ENCODE measurements around the gene DLST.

DLST gene

GRCh38 chr14:74881431-74882102 is at the start of gene DLST:
TSS of gene DLST (plus strand) at chr14:74881916. CDS start at chr14:74881954, 38 bp downstream.
- peak; percentile 73 for DNase-seq (ENCODE audit: low spot score)

GRCh38 chr14:74832849-74833248 is 48.9 kb upstream of the DLST start:
- no peak for DNase-seq (ENCODE audit: low spot score)

GRCh38 chr14:74834692-74835392 is 46.9 kb upstream of the DLST start:
- DNase-seq (ENCODE audit: low spot score) = no peak

DNA sequence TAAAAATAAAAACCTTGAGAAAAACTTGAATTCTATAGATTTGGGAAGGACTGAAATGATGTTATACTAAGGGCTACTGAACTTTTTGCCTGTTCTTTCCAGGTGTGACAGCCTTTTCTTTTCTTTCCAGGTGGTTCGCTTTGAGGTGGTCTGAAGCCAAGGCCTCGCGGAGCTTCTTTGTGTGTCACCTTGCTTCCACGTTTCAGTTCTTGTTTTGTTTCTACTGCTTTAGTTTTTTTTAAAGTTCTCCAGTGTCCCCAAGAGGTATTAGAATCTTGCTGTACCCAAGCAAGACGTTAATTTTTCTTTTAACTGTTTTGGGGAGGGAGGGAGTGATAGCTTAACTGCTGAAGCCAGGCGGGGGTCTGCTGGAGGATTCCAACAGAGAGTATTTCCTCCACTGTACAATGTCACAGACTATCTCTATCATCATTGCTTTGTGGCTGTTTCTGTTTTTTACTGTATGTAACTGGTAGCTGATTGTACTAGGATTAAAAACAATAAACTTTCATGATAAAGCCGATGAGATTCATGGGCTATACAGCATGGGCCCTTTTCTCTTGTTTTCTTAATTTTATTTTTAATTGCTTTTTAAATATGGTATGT is 46.0 kb upstream of the DLST start:
- DNase-seq (ENCODE audit: low spot score) = no peak

GRCh38 chr14:74836251-74836960 is 45.3 kb upstream of the DLST start:
- no peak for DNase-seq (ENCODE audit: low spot score)

DNA sequence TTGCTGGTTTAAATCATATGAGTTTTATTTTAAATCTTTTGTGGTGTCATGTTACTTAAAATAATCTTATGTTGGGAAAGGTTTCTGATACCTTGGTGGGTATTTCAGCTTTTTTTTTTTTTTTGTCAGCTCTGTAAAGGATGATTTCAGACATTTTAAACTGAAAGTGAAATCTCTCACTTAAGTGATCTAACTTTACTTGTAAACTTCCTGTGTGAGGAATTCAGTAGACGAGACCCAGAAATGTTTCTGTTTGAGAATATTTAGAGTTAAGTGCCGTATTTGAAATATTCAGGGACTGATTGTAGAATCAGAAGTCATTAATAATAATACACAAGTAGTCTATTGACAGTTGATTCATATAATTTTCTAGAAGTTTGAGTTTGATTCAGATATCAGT is 43.5 kb upstream of the DLST start:
- no peak for DNase-seq (ENCODE audit: low spot score)

GRCh38 chr14:74840603-74841030 is 41.1 kb upstream of the DLST start:
- no peak for DNase-seq (ENCODE audit: low spot score)

DNA sequence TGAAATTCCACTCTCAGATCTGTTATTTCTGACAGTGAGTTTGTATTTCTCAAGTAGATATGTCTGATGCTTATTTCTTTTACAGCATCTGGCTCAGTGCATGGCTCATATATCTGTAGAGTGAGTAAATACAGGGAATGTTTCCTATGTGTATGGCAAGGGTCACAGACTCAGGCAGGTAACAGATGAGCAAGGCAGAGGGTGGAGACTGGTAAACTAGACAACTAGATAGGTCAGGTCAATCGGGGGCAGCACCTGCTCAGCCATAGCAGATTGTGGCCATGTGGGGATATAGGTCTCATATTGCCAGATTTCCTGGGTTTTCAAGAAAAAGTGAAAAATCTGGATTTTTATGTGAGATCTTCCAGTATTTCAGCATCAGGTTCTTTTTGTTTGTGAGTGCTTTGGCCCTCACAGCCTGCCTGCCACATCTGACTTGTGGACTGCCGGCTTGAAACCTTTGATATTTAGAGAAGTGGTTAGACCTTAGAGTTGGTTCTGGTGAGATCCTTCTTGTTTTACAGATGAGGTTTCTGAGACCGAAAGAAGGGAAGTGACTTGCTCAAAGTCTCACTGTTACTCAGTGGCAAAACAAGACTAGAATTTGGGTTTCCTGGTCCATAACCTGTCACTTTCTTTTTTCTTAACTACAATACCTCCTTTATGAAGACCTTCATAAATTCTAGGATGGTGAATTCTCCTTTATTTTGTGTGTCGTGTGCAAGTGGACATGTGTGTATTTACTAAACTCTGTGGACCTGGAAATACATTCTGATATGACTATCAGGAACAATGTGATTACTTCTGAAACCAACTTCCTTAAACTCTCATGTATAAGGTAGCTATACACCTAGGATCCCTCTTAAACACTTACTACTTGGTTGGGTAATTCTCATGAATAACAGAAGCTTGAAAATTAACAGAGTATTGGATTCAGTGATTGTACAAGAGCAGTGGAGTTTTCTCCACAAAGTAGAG is 40.2 kb upstream of the DLST start:
- no peak for DNase-seq (ENCODE audit: low spot score)

DNA sequence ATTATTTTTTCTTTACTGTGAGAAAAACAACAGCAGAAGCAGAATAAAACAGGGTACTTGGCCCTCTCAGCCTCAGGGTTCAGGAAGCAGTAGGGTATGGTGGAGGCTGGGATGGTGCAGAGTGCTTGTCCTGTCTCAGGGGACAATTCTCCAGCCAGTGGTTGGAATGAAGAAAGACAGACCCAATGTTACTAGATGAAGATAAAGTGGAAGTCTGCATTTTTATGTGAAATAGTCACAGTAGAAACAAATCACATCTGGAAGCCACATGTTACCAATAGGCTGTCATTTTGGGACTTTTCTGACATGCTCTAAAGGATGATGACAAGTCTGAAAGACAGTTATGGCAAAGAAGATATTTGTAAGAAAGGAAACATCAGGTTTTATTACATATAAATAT is 38.1 kb upstream of the DLST start:
- DNase-seq (ENCODE audit: low spot score) = no peak

- DNase-seq (ENCODE audit: low spot score) = no peak
Measured at GRCh38 chr14:74846168-74846567, 35.5 kb upstream of the DLST start.

GRCh38 chr14:74846968-74847665 is 34.6 kb upstream of the DLST start:
- no peak for DNase-seq (ENCODE audit: low spot score)

GRCh38 chr14:74848768-74849167 is 32.9 kb upstream of the DLST start:
- DNase-seq (ENCODE audit: low spot score) = no peak

- DNase-seq (ENCODE audit: low spot score) = no peak
Measured at GRCh38 chr14:74852922-74853530, 28.7 kb upstream of the DLST start.

DNA sequence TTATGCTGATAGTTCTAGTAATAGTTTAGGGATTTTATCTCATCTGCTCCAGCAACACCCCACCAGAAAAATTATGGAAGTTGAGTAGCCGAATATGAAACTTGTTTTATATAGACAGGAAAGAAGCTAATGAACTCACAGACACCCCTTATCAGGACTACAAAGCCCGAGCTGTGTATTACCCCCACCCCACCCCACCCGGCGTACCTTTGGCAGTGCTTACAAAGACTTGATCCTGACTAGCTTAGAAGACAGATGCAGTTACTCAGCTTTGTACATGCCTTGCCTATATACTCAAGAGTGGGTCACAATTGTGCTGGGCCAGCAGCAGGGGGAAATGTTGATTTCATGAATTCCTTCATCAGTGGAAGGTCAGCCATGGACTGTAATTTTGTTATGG is 28.1 kb upstream of the DLST start:
- no peak for DNase-seq (ENCODE audit: low spot score)

DNA sequence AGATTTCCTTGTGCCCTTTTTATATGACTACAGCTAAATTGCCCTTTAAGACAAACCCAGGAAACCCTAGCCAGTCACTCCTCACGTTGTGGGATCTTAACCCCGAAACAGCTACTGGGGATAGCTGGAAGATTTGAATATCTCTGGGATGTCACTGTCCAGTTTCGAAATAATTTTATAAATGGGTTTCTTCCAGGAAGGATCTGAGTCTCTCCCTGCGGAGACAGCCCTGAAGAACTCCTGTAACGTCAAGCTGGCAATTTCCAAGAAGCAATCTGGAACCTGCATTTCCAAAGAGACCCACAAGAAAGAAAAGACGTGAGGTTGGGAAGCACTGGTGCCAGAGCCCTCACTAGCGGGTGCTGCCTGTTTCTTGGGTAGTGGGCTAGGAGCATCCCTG is 26.7 kb upstream of the DLST start:
- DNase-seq (ENCODE audit: low spot score) = no peak

DNA sequence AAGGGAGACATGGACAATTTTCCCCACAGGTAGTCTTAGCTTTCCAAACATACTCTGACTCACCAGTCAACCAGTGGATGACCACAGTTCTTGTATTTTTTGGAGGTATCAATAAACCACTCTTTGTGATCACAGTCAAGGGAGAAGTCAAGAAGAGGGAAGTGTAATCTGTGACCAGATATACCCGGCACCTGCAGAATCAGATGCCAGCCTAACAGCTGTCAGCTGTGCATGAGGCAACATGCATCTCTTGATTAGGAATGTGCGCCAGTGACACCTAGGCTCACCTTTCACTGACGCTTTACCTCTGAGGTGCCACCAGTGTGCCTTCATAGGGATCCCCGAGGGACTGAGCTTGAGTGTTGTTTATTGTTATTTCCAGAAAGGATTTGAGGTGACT is 25.8 kb upstream of the DLST start:
- DNase-seq (ENCODE audit: low spot score) = peak; percentile 28

GRCh38 chr14:74856366-74856765 is 25.4 kb upstream of the DLST start:
- no peak for DNase-seq (ENCODE audit: low spot score)

- DNase-seq (ENCODE audit: low spot score) = no peak
Measured at GRCh38 chr14:74858022-74858421, 23.7 kb upstream of the DLST start.

DNA sequence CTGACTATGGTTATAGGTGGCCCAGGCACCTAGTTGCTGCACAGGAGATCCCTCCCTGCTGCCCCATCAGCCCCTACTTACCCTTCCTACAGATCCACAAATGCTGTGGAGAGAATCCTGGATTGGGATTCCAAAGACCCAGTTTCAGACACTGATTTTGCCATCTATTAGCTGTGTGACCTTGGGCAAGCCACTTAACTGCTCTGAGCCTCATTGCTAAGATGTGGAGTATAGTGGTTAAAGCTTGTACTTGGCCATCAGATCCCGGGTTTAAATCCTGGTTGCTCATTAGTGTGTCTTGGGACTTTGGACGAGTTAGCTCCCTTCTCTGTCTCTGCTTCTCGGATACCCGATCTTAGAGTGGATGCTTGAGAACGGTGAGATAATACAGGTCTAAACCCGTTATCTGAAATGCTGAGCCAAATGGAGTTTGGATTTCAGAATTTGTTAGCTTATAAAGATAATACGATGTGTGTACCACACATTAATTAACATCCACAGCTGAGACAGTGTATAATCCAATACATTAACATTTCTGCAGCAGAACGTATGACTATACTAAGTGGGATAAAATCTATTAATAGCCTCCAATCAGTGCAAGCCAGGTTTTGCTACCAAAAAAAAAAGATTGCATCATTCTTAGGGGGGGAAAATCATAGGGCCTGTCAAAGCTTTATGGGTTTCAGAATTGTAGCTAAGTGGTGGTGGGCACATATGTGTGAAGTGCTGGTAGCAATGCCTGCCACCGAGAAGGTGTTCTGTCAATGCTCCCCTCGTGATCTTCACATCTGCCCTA is 21.8 kb upstream of the DLST start:
- DNase-seq (ENCODE audit: low spot score) = no peak
